ENCODE results near the gene C5orf52.
"Not testable (repeated sequence)": the region's sequence is repeated elsewhere in the genome, so short reads cannot be mapped to it uniquely, and the experiment has no call there.

C5orf52 gene

GRCh38 chr5:157679801-157680200, 8.5 kb downstream of the C5orf52 start:
- no peak for DNase-seq (ENCODE audit: low read depth)

GRCh38 chr5:157680239-157680638, 8.9 kb downstream of the C5orf52 start:
- DNase-seq (ENCODE audit: low read depth) = no peak

GRCh38 chr5:157681048-157681447, 9.7 kb downstream of the C5orf52 start:
- no peak for DNase-seq (ENCODE audit: low read depth)

GRCh38 chr5:157682257-157682656, 10.9 kb downstream of the C5orf52 start:
- DNase-seq (ENCODE audit: low read depth) = no peak

GRCh38 chr5:157686276-157687197, 15.2 kb downstream of the C5orf52 start:
- DNase-seq (ENCODE audit: low read depth) = not testable (repeated sequence)

- no peak for DNase-seq (ENCODE audit: low read depth)
Observed at GRCh38 chr5:157687198-157687554, 15.8 kb downstream of the C5orf52 start.

GRCh38 chr5:157689942-157690689, 18.8 kb downstream of the C5orf52 start:
- no peak for DNase-seq (ENCODE audit: low read depth)

- no peak for DNase-seq (ENCODE audit: low read depth)
Observed at GRCh38 chr5:157690690-157691433, 19.5 kb downstream of the C5orf52 start.

- DNase-seq (ENCODE audit: low read depth) = not testable (repeated sequence)
Observed at GRCh38 chr5:157693816-157694215, 22.5 kb downstream of the C5orf52 start.

GRCh38 chr5:157696154-157696553, 24.8 kb downstream of the C5orf52 start:
- not testable (repeated sequence) for DNase-seq (ENCODE audit: low read depth)

GRCh38 chr5:157698674-157699073, 27.3 kb downstream of the C5orf52 start:
- not testable (repeated sequence) for DNase-seq (ENCODE audit: low read depth)

GRCh38 chr5:157703736-157704135, 32.4 kb downstream of the C5orf52 start:
- DNase-seq (ENCODE audit: low read depth) = no peak

GRCh38 chr5:157708866-157709265, 37.5 kb downstream of the C5orf52 start:
- DNase-seq (ENCODE audit: low read depth) = no peak

GRCh38 chr5:157709346-157709745, 38.0 kb downstream of the C5orf52 start:
- DNase-seq (ENCODE audit: low read depth) = no peak

- DNase-seq (ENCODE audit: low read depth) = no peak
Observed at GRCh38 chr5:157710431-157710830, 39.1 kb downstream of the C5orf52 start.

- DNase-seq (ENCODE audit: low read depth) = peak; percentile 10
Observed at GRCh38 chr5:157710882-157711281, 39.5 kb downstream of the C5orf52 start.

GRCh38 chr5:157713830-157714595, 42.7 kb downstream of the C5orf52 start:
- DNase-seq (ENCODE audit: low read depth) = no peak

GRCh38 chr5:157714596-157714864, 43.2 kb downstream of the C5orf52 start:
- DNase-seq (ENCODE audit: low read depth) = no peak

- peak; percentile 60 for DNase-seq (ENCODE audit: low read depth)
Observed at GRCh38 chr5:157718519-157718918, 47.2 kb downstream of the C5orf52 start.

- no peak for DNase-seq (ENCODE audit: low read depth)
Observed at GRCh38 chr5:157719245-157719644, 47.9 kb downstream of the C5orf52 start.

GRCh38 chr5:157721159-157721558, 49.8 kb downstream of the C5orf52 start:
- DNase-seq (ENCODE audit: low read depth) = no peak

- DNase-seq (ENCODE audit: low read depth) = not testable (repeated sequence)
Observed at GRCh38 chr5:157722895-157723294, 51.6 kb downstream of the C5orf52 start.
